B cell (primary cell): ENCODE results near the gene SSR1. TPM values are rescaled to one million over a fixed set of nuclear protein-coding genes. Genes with fewer than 3 reads are reported as not detected.

Source experiments
- ATAC-seq: fragments of 200-7000 bp; cut with Tn5 transposase; one replicate; pipeline ENCODE4 v1.10.0; 2021; ENCODE audit warnings: low read depth, mild to moderate bottlenecking, moderate number of reproducible peaks, moderate library complexity
- CTCF ChIA-PET: fragments of 350-600 bp; sonication (Branson Sonifier 250); formaldehyde crosslinking; loops from one replicate; lab custom pipeline; 2021; ENCODE audit warnings: antibody characterized with exemption, inconsistent platforms; lab: Charles Lee
- POLR2A ChIA-PET: fragments of 350-600 bp; sonication (Branson Sonifier 250); formaldehyde crosslinking; loops from one replicate; lab custom pipeline; 2021; ENCODE audit warnings: antibody characterized with exemption; lab: Charles Lee
- DNase-seq: peaks from one replicate; pipeline ENCODE4 v3.0.0; 2013
- H2AFZ ChIP-seq: 2 replicates; pipeline ENCODE4 v1.6.1; 2012; ENCODE audit warnings: mild to moderate bottlenecking, low read depth, low read length; ENCODE audit not compliant: insufficient read depth, poor library complexity, severe bottlenecking
- H3K27ac ChIP-seq, 2 donors: 1 replicate in 1 of 2; 2 replicates in 1 of 2; pipeline ENCODE4 v1.5.1; 2012 to 2013; ENCODE audit warnings: low read length in 2 of 2, mild to moderate bottlenecking in 2 of 2, moderate library complexity in 1 of 2
- H3K27me3 ChIP-seq, 4 experiments: fragments of 200-600 bp in 1 of 4; sonication (generic) in 1 of 4; replicated peaks in 1 of 4; 1 replicate in 2 of 4; 2 replicates in 2 of 4; pipeline versions ENCODE4 v1.6.1 to v1.7.0; 2013 to 2016; ENCODE audit warnings: low read length in 3 of 4, mild to moderate bottlenecking in 2 of 4, mixed read lengths in 1 of 4, moderate library complexity in 1 of 4; ENCODE audit not compliant: insufficient read depth in 4 of 4, control insufficient read depth in 3 of 4; ENCODE audit errors: control extremely low read depth in 1 of 4
- H3K36me3 ChIP-seq, 2 experiments: replicated peaks in 1 of 2; 1 replicate in 1 of 2; 2 replicates in 1 of 2; pipeline versions ENCODE4 v1.6.1 to v1.7.1; 2013; ENCODE audit warnings: low read length in 1 of 2; ENCODE audit not compliant: insufficient read depth in 2 of 2, control insufficient read depth in 1 of 2; ENCODE audit errors: control extremely low read depth in 1 of 2, extremely low read depth in 1 of 2
- H3K4me1 ChIP-seq, 2 donors: fragments of 200-600 bp in 1 of 2; sonication (generic) in 1 of 2; 1 replicate in 1 of 2; 2 replicates in 1 of 2; pipeline versions ENCODE4 v1.5.1 to v1.6.1; 2013 to 2017; ENCODE audit warnings: low read length in 2 of 2; ENCODE audit not compliant: control insufficient read depth in 2 of 2, insufficient read depth in 2 of 2
- H3K4me2 ChIP-seq: replicated peaks from 2 replicates; pipeline ENCODE3; 2012; ENCODE audit warnings: mild to moderate bottlenecking, low read depth, low read length; ENCODE audit not compliant: poor library complexity, severe bottlenecking
- H3K4me3 ChIP-seq, 5 experiments: fragments of 200-600 bp in 1 of 5; sonication (generic) in 1 of 5; 1 replicate in 3 of 5; 2 replicates in 2 of 5; pipeline versions ENCODE4 v1.5.1 to v1.7.0; 2011 to 2016; ENCODE audit warnings: low read length in 4 of 5, mild to moderate bottlenecking in 4 of 5, low read depth in 2 of 5, control low read depth in 1 of 5, moderate library complexity in 1 of 5; ENCODE audit not compliant: insufficient read depth in 1 of 5; ENCODE audit errors: control extremely low read depth in 1 of 5, extremely low read depth in 1 of 5
- H3K79me2 ChIP-seq: fragments of 200-600 bp; sonication (generic); one replicate; pipeline ENCODE4 v1.6.0; 2016; ENCODE audit warnings: low read length; ENCODE audit not compliant: control insufficient read depth, insufficient read depth
- H3K9ac ChIP-seq: fragments of 200-600 bp; sonication (generic); 2 replicates; pipeline ENCODE4 v1.6.1; 2017; ENCODE audit warnings: mild to moderate bottlenecking, low read length, moderate library complexity
- H3K9me3 ChIP-seq, 3 donors: one replicate each; pipeline versions ENCODE4 v1.6.1 to v1.7.1; 2013; ENCODE audit warnings: low read length in 2 of 3; ENCODE audit not compliant: control insufficient read depth in 2 of 3, insufficient read depth in 1 of 3; ENCODE audit errors: control extremely low read depth in 1 of 3
- H4K20me1 ChIP-seq: 2 replicates; pipeline ENCODE4 v1.6.0; 2012; ENCODE audit warnings: mild to moderate bottlenecking, low read length; ENCODE audit not compliant: insufficient read depth, control insufficient read depth, poor library complexity, severe bottlenecking
- H3K27ac Mint-ChIP-seq: one replicate; pipeline ENCODE4 v1.8.0; 2021; ENCODE audit warnings: mixed read lengths
- H3K27me3 Mint-ChIP-seq: one replicate; pipeline ENCODE4 v1.8.0; 2021; ENCODE audit warnings: mixed read lengths
- H3K4me1 Mint-ChIP-seq: one replicate; pipeline ENCODE4 v1.8.0; 2021; ENCODE audit warnings: mixed read lengths
- H3K4me3 Mint-ChIP-seq: one replicate; pipeline ENCODE4 v1.8.0; 2021; ENCODE audit warnings: mixed read lengths
- H3K9me3 Mint-ChIP-seq: one replicate; pipeline ENCODE4 v1.8.0; 2022; ENCODE audit warnings: mixed read lengths; ENCODE audit not compliant: insufficient read depth
- EZH2 ChIP-seq: IDR thresholded peaks from 2 replicates; pipeline ENCODE4 v1.6.1; 2012; ENCODE audit warnings: borderline replicate concordance, low read depth, mild to moderate bottlenecking, moderate library complexity, low read length; ENCODE audit not compliant: insufficient read depth, poor library complexity, severe bottlenecking
- WGBS: methylation state at CpG from one replicate; pipeline ENCODE4 v1.1.5; 2013; ENCODE audit warnings: missing lambda C conversion rate; ENCODE audit not compliant: insufficient coverage; 5-methylcytosine and 5-hydroxymethylcytosine counted together
- intact Hi-C: fragments of 100-400 bp; cut with micrococcal nuclease; formaldehyde crosslinking; loops from one replicate; pipeline ENCODE4 v1.10.0; 2022
- polyA plus RNA-seq: library from polyadenylated mRNA; depleted of rRNA; stranded (reverse); fragments of >200 nt; gene quantifications from 2 replicates; pipeline ENCODE4 v1.2.3, GENCODE V29; 2012
- total RNA-seq, 2 donors: library from RNA; stranded (reverse); fragments of 120-200 nt in 1 of 2; gene quantifications; 1 replicate in 1 of 2; 2 replicates in 1 of 2; pipeline versions ENCODE4 v1.2.3 to v1.2.4, GENCODE V29; 2013 to 2022
- TF ChIP-seq, protein P1 (sequence below): fragments of 200-600 bp; IDR thresholded peaks from one replicate; pipeline ENCODE4 v1.8.0; 2022; ENCODE audit warnings: antibody characterized with exemption, mild to moderate bottlenecking

Gene SSR1
- total and polyA plus RNA-seq, 2 donors (not counting 1 experiment from before 2014, with no cell fraction given), result 15.9 to 81.6 TPM

- CTCF ChIA-PET, result interaction anchor here (0.6 to 1.9 kb wide), 6 partner anchors 14 to 503 kb away, joined by 3 to 12 read pairs (median 4); no protein-coding TSS in a partner anchor
Observed at GRCh38 chr6:7261852-7262461, 51.0 kb downstream of the SSR1 start.

More at GRCh38 chr6:7261852-7262461, 51.0 kb downstream of the SSR1 start:
- no peak overlapping the region for H3K27ac ChIP-seq
- no peak for TF ChIP-seq EZH2
- TF ChIP-seq, protein P1, sequence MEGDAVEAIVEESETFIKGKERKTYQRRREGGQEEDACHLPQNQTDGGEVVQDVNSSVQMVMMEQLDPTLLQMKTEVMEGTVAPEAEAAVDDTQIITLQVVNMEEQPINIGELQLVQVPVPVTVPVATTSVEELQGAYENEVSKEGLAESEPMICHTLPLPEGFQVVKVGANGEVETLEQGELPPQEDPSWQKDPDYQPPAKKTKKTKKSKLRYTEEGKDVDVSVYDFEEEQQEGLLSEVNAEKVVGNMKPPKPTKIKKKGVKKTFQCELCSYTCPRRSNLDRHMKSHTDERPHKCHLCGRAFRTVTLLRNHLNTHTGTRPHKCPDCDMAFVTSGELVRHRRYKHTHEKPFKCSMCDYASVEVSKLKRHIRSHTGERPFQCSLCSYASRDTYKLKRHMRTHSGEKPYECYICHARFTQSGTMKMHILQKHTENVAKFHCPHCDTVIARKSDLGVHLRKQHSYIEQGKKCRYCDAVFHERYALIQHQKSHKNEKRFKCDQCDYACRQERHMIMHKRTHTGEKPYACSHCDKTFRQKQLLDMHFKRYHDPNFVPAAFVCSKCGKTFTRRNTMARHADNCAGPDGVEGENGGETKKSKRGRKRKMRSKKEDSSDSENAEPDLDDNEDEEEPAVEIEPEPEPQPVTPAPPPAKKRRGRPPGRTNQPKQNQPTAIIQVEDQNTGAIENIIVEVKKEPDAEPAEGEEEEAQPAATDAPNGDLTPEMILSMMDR, result no peak
- 75% methylated on average over 13 of the region's 13 CpGs for WGBS
- Mint-ChIP-seq H3K27ac (no peak overlapping the region), H3K27me3 (peaks cover 16% of the 10 kb centered on the region), H3K4me1 (peaks cover 31% of the 10 kb centered on the region), H3K4me3 (peak overlapping the region; percentile 96), H3K9me3 (no peaks in the 10 kb centered on the region)
- H3K9ac ChIP-seq, result peak overlapping the region; percentile 71
- H3K4me3 ChIP-seq, result peak overlapping the region in 4 of 5 experiments; percentile 43 to 66 (median 60)
- peaks cover 0 to 22% (median 6%) of the 10 kb centered on the region in 3 donors for H3K9me3 ChIP-seq
- POLR2A ChIA-PET, result no interaction called here
- DNase-seq (no peak), ATAC-seq (no peak)
- H3K4me1 ChIP-seq, result peaks cover 16 to 18% of the 10 kb centered on the region in 2 donors
- no peaks in the 10 kb centered on the region for H3K79me2 ChIP-seq
- no peaks in the 10 kb centered on the region for H3K36me3 ChIP-seq
- H3K4me2 ChIP-seq, result peak overlapping the region; percentile 98
- no peaks in the 10 kb centered on the region for H4K20me1 ChIP-seq
- H3K27me3 ChIP-seq, result peaks cover 0 to 24% (median 1%) of the 10 kb centered on the region in 4 experiments
- H2AFZ ChIP-seq, result peak overlapping the region; percentile 88
- intact Hi-C loops, result no loop called here
